Islet of Langerhans (tissue), 1 donor: ENCODE data around the gene SCAMP2.

ENCODE experiments used
- FAIRE-seq: peaks from one replicate; lab custom pipeline; 2011; peaks lifted over from hg19 to GRCh38; lab: Jason Lieb, UNC

Gene SCAMP2

GRCh38 chr15:74794248-74794969, 78.8 kb downstream of the SCAMP2 start:
- FAIRE-seq = no peak
